HTR-8/SVneo (cell line): ENCODE results near the gene COL1A1.

Experiments
- DNase-seq: peaks from one replicate; pipeline ENCODE4 v3.0.0; 2011; ENCODE audit warnings: low spot score, mixed read lengths; ENCODE audit not compliant: insufficient read length
- FAIRE-seq: peaks from 2 replicates; lab custom pipeline; 2011; peaks lifted over from hg19 to GRCh38; lab: Jason Lieb, UNC

COL1A1 gene

DNA sequence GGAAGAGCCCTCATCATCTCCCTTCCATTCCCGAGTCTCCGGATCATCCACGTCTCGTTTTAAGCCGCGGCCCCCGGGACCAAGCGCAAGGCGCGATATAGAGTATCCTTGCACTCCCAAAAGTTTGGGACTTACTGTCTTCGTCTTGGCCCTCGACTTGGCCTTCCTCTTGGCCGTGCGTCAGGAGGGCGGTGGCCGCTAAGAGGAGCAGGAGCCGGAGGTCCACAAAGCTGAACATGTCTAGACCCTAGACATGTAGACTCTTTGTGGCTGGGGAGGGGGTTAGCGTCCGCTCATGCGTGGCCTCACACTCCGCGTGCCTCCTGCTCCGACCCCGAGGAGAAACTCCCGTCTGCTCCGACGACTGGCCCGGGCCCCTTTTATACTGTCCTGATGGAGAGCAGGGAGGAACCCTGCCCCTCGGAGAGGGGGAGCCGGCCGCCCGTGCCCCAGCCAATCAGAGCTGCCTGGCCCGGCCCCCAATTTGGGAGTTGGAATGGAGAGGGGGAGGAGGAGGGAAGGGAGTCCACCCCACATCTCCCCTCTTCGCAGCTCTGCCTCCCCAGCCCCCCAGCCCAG, at the start of gene COL1A1:
TSS of gene COL1A1 (minus strand) at position 356 of the 579 bp plus-strand sequence. CDS start at position 238, 118 bp downstream.
- peak; percentile 86 for DNase-seq
- FAIRE-seq, result no peak

DNA sequence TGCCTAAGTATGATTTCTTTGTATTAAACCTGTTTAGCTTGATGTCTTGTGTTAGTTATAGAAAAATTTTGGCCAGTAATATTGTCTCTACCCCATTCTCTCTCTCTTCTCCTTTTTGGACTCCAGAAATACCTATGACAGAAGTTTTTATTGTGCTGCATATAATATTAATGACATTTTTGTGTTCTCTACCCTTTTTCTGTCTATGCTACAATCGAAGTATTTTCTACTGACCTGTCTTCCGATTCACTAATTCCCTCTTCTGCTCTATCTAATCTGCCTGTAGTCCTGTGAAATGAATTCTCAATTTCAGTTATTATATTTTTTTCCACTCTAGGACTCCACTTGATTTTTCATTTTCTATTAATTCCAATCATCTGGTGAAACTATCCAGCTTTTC, 46.8 kb upstream of the COL1A1 start:
- DNase-seq (no peak), FAIRE-seq (no peak)

DNA sequence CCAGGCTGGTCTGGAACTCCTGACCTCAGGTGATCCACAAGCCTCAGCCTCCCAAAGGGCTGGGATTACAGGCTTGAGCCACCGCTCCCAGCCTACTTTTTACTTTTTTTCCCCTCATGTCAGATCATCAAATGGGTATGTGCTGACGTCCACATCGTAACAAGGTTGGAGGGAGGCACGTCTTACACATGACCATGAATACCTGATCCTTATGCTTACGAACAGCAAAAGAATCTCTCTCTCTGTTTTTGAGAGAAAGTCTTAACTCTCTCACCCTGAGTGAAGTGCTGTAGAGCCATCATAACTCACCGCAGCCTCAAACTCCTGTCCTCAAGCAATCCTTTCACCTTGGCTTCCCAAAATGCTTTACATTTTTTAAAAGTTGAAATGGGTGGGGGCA, 43.3 kb upstream of the COL1A1 start:
- peak; percentile 69 for FAIRE-seq
- no peak for DNase-seq

DNA sequence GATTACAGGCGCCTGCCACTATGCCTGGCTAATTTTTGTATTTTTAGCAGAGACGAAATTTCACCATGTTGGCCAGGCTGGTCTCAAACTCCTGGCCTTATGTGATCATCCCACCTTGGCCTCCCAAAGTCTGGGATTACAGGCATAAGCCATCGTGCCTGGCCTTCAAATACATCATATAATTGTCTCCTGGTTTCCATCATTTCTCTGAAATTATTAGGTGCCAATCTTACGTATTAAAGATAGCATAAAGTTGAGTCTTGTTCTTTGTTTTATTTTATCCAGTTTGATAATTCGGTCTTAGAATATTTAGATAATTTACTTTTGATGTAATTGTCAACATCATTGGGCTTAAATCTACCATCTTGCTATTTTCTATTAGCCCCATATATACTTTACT, 40.0 kb upstream of the COL1A1 start:
- FAIRE-seq (no peak), DNase-seq (no peak)

DNA sequence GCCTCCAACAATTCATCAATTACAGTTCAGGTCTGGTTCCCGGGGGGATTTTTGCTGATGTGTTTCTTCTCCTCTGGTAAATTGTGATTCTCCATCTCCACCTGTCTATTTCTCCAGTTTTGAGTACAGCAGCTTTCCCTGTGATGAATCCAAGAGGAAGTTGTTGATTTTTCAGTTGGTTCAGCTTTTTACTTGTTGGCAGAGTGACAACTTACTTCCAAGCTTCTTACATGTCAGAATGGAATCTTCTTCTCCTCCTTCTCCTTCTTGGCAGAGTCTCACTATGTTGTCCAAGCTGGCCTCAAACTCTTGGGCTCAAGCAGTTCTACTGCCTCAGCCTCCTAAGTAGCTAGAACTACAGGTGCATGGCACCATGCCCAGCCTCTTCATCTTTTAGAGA, 39.4 kb upstream of the COL1A1 start:
- no peak for FAIRE-seq

DNA sequence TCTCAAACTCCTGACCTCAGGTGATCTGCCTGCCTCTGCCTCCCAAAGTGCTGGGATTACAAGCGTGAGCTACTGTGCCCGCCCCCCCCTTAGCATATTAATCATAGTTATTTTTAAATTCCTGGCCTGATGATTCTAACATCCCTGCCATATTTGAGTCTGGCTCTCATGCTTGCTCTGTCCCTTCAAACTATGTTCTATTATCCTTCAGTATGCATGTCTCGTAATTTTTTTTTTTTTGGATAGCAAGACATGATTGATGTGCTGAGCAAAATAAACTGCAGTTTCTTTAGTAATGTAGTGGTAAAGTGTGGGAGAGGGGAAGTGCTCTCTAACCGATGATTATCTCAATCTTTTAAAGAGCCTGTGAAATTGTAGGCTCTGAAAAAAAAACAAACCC, 38.5 kb upstream of the COL1A1 start:
- DNase-seq (no peak), FAIRE-seq (no peak)

More for the DNA sequence above, 39.4 kb upstream of the COL1A1 start:
- DNase-seq, result no peak

DNA sequence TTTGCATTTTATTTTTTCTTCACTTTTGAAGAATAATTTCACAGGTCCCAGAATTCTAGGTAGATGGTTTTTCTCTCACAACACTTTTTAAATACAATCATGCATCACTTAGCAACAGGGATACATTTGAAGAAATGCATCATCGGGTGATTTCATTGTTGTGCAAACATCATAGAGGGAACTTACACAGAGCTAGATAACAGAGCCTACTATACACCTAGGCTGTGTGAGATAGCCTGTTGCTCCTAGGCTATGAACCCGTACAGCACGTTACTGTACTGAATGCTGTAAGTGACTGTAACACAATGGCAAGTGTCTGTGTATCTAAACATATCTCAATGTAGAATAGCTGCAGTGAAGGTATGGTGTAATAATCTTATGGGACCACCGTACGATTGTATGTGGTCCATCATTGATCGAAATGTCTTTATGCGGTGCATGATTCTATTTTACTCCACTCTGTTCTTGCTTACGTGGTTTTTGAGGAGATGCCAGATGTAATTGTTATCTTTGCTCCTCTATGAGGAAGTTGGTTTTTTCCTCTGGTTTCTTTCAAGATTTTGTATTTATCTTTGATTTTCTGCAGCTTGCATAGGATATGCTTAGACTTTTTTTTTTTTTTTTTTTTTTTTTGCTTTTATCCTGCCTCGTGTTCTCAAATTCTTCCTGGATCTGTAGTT, 37.3 kb upstream of the COL1A1 start:
- DNase-seq (no peak), FAIRE-seq (peak; percentile 89)

DNA sequence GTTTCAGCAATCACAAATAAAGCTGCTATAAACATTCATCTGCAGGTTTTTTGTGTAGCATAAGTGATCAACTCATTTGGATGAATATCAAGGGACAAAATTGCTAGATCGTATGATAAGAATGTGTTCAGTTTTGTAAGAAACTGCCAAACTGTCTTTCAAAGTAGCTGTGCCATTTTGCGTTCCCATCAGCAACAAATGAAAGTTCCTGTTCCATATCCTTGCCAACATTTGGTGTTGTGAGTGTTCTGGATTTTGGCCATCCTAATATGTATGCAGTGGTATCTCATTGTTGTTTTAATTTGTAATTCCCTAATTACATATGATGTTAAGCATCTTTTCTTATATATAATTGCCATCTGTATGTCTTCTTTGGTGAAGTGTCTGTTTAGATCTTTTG, 36.5 kb upstream of the COL1A1 start:
- DNase-seq, result no peak
- FAIRE-seq, result no peak

DNA sequence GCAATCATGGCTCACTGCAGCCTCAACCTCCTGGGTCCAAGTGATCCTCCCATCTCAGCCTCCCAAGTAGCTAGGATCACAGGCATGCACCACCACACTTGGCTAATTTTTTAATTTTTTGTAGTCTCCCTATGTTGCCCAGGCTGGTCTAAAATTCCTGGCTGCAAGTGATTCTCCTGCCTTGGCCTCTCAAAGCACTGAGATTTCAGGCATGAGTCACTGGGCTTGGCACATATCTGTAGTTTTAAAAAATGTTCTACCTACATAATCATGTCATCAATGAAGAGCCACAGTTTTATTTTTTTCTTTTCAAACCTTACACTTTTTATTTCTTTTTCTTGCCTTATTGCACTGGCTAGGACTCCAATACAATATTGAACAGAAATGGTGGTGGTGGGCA, 33.1 kb upstream of the COL1A1 start:
- FAIRE-seq (no peak), DNase-seq (no peak)

DNA sequence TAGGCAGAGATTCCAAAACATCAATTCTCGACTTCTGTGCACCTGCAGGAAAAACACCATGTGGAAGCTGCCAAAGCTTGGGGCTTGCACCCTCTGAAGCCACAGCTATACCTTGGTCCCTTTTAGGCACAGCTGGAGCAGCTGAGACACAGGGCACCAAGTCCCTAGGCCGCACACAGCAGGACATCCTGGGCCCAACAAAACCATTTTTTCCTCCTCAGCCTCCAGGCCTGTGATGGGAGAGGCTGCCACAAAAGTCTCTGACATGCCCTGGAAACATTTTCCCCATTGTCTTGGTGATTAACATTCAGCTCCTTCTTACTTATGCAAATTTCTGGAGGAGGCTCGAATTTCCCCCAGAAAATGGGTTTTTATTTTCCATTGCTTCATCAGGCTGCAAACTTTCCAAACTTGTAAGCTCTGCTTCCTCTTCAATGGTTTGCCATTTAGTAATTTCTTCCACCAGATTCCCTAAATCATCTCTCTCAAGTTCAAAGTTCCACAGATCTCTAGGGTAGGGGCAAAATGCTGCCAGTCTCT, 24.3 kb upstream of the COL1A1 start:
- DNase-seq, result no peak
- no peak for FAIRE-seq

DNA sequence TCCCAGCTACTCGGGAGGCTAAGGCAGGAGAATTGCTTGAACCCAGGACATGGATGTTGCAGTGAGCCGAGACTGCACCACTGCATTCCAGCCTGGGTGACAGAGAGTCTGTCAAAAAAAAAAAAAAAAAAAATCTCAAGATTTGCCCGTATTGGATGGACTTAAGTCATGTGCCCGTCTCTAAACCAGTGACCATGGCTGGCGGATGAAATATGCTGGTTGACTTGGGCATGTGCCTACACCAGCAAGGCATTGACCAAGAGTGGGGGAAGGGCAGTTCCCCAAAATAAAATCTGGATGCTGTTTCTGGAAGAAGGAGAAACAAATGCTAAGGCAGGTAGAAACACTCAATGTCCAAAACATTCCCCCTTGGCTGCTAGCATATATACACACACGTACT, 21.5 kb upstream of the COL1A1 start:
- DNase-seq (no peak), FAIRE-seq (no peak)

DNA sequence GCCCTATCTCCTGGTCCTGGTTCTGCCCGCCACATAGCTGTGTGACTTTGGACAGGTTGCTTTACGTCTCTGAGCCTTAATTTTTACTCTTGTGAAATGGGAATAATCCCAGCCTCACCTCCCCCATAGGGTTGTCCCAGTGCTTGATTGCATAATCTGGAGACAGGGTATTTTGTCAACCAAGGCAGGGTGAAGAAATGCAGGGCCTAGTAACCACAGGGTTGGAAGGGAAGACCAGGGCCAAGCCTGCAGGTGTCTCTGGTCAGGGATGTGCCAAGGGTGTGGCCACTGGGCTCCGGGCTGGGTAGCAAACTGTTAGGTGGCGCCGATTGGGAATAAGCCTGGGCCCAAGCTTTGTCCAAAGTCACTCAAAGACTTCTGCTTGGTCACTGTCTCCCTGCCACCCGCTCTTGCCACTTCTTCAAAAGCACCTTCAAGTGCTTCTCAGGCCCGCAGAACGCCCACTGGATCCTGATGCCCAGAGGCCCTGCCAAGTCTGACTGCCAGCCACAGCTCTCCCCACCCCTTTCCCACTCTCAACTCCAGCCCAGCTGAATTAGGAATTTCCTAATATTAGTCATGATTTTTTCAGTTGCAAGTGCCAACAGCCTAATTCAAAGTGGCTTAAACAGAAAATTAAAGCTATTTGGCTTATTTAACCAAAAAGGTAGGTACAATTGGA, 20.6 kb upstream of the COL1A1 start:
- no peak for DNase-seq
- peak; percentile 55 for FAIRE-seq

DNA sequence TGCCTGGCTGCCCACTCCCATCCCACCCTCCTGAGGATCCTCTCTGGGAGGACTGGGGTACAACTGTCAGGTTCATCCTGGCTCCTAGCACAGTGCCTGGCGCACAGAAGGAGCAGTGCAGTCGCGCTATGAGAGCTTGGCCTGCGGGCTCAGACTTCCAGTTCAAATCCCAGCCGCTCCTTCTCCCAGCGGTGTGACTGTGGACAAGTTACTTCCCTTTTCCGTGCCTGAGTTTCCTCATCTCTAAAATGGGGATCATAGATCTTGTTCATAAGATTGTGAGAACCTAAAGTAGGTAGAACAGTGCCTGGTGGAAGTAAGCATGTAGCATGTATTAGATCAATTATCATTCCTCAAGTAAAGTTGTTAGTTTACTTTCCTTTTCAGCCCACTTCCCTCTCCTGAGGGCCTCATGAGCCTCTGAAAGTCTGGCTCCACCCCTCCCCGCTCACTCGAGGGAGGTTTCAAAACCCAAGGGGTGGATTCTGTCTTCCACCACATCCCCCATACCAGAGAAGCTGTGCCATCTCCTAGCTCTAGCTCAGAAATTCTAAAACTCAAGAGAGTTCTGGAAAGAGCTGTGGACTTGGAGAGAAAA, 19.9 kb upstream of the COL1A1 start:
- DNase-seq (no peak), FAIRE-seq (peak; percentile 52)

DNA sequence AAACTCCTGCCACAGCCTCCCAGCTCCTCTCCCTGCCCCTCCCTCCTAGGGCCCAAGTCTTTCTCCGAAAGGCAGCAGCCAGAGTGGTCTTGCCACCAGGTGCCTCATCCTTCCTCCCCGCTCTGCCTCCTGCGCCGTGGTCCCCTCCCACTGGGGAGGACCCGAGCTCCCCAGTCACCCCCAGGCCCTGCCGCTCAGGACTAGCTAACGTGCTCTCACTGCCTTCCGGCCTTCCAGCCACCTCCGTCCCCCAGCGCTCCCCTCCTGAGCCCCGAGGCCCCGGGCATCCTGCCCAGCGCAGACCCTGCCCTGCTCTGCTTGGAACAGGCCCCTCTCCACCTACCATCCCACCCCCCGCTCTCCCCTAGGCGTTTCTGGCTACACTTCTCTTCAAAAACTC, 19.4 kb upstream of the COL1A1 start:
- DNase-seq, result no peak
- peak; percentile 20 for FAIRE-seq

DNA sequence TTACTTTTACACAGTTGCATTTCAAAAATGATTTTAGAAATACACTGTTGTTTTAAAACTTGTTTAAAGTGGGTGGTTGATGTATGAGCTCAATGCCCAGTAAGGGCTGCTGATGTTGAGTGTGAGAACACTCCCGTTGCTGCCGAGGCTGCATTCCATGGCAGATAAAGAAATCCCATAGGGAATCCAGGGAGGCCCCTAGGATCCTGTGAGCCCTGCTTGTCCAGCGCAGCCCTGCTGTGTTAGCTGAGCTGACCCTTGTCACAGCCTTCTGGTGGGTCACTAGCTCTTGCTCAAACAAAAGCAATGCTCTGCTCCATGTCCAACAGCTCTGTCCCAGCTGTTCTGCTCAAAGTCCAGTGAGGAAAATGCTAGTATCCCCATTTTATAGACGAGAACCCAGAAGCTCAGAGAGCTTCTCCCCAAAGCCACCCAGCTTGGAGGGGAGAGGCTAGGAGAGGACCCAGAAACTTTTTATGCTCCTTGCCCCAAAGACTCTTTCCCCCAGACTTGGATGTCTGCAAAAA, 18.6 kb upstream of the COL1A1 start:
- FAIRE-seq (peak; percentile 92), DNase-seq (no peak)

DNA sequence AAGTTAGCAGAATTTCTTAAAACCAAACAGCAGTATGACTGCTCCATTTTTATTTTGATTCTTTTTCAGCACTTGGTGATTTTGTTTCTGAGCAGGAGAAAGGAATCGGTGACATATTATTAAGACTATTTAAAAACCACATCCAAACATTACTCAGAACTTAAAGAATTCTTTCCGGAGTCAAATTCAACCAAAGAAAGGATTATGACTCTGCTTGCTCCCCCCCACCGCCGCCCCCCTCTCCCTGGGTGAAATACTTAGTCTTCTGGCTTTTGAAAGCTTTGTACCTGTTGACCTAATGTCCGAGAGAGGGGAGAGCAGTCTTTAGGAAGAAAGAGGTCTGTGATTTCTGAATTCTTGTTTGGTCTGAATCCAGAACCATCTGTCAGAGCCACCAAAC, 17.9 kb upstream of the COL1A1 start:
- FAIRE-seq (no peak), DNase-seq (peak; percentile 82)

DNA sequence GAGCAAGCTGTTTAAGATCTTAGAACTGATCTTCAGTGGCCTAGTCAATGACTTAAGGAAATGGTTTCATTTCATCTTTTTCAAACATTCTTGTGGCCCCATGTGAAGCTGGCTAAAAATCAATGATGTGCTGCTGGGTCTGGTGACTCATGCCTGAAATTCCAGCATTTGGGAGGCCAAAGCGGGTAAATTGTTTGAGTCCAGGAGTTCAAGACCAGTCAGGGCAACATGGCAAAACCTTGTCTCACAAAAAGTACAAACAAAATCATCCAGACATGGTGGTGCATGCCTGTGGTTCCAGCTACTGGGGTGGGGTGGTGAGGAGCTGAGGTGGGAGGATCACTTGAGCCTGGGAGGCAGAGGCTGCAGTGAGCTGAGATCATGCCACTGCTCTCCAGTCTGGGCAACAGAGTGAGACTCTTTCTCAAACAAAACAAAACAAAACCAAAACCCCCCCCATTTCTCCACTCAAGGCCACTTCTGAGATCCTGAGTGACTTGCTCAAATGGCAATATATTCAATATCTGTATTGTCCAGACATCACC, 17.4 kb upstream of the COL1A1 start:
- DNase-seq (no peak), FAIRE-seq (peak; percentile 97)

DNA sequence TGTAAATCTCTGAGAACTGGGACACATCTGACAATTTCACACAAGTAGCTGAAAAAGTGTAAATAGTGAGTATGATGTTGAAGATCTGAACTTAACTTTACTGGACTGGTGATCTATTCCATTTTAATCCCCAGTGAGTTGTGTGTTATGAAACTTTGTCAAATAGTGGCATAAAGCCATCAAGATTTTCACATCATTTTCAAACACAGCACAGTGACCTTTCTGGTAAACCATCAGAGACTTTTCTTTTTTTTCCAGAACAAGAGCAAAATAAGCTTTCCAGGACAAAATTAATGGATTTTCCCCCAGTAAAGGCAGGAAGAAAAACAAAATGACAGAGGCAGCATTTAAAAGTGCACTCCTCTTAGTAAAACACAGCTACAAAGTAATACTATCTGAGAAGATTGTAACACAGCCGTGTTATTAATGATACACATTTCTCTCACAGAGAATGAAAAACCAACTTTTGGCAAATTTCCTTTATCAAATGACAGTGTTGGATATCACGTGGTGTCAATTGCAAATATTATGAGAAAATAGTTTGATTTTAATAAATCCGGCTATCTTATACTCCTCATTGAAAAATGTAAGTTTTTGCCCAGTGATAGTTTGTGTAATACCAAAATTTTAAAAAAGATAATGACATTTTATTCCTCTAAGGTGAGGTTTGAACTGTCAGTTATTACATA, 16.8 kb upstream of the COL1A1 start:
- FAIRE-seq (no peak), DNase-seq (no peak)

DNA sequence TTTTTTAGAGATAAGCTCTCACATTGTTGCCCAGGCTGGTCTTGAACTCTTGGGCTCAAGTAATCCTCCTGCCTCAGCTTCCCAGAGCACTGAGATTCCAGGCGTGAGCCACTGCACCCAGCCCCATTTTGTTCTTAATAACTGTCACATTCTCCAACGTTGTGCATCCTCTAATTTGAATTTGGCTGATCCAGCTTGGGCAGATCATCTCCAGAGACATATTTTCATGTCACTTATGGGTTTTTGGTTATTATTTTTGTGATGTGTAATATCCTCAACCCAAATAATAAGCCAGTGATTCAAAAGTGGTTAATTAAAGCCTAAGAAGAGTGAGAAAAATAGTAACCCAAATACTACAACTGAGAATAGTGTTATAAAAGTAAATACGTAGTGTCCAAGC, 16.2 kb upstream of the COL1A1 start:
- no peak for FAIRE-seq

More for the DNA sequence above, 16.2 kb upstream of the COL1A1 start:
- DNase-seq, result no peak
